NCI-H82 treated with DMSO at 0.1 percent for 48 hours (cell line): ENCODE measurements around the gene VSIG2.

Experiments
- DNase-seq: peaks from one replicate; lab custom pipeline; 2025; ENCODE audit not compliant: unreplicated experiment; lab: John Stamatoyannopoulos, UW

VSIG2 gene

DNA sequence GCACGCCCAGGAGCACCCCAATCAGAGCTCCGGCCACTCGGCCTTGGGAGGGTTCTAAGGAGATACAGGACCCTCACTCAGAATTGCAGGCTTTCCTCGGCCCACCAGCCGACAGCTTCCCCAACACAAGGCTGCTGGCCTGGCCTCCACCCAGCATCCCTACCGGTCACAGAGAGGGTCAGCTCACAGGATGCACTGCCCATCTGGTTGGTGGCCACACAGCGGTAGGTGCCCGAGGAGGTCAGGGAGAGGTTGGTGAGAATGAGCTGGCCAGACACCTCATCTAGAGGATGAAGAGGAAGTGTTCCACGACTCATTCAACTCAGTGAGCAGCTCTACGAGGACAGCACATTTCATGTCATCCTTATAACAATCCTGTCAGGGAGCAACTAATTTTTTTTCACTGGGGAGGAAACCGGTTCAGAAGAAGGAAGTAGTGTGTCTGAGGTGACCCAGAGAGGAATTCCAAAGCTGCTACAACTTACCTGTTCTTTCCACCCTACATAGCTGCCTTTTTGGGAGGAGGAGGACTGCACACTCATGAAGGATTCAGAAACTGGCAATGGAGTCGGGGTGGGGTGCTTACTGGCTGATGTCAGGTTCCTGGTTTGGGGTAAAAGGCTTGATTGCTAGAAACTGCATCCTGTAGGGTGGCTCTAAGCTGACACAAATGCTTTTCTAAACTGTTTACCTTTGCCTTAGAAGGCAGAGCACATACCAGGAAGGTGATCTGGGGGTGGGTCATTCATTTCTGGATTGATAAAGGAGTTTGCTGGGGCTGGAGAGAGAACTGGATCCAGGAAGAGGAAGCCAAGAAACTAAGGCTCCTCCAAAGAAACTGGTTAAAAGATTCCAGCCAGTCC lies 3.3 kb downstream of the VSIG2 start:
- no peak for DNase-seq

DNA sequence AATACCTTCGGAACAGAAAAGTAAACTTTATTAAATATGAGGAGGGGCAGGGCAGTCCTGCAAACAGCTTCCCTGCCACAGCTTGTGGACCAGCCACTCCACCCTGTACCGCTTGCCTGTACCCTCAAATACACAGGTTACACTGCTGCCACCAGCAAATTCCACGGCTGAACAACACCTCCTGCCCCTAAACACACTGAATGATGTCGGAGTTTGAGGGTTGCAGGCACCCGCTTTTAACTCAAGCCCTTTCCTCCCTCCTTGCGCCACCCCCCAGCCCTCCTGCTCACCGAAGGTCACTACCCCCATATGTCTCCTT lies 4.0 kb downstream of the VSIG2 start:
- no peak for DNase-seq

DNA sequence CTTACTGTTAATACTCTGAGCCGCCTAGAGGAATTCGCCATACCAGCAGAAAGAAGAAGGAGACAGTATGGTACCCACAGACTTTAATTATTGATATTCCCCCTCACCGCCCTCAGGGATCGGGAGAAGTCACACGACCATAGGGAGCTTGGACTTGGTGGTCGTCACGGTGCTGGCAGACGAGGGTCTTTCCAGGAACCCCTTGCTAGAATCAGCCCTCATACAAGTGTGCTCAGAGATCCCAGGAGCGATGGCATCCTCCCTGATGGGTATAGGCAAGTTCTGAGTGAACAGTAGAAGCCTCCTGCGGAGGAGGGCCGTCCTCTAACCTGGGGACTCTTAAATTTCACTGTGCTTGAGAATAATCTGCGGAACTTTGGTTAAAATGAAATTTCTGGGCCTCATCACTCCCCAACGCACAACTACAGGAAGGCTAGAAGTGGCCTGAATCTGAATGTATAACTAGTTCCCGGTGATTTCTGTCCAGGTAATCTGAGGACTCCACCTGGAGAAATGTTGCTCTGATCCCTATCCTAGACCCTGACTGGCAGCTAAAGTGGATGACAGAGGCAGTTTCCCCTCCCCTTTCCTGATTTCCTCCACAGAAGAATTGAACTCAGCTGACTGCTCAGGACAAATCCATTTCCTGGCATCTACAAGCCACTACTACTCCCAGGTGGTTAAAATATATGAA lies 4.5 kb downstream of the VSIG2 start:
- DNase-seq, result no peak

DNA sequence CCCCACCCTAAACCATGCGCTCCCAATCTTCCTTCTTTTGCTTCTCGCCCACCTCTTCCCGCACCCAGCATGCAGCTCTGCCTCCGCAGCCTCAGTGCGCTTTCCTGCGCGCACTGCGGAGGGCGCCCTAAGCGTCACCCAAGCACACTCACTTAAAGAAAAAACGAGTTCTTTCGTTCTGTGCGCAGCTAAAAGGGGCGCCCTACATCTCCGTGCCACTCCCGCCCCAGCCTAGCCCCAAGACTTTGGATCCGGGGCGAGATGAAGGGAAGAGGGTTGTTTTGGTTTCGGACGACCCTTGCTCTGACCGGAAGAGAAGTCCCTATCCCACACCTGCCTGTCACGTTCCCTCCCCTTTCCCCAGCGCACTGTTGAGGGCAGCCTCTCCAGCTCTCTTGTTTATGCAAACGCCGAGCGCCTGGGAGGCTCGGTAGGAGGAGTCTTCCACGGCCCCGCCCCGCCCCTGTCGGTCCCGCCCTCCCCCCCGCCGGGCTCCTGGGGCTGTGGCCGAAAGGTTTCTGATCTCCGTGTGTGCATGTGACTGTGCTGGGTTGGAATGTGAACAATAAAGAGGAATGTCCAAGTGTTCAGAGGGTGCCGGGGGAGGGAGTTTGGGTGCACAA lies 5.3 kb downstream of the VSIG2 start:
- no peak for DNase-seq

DNA sequence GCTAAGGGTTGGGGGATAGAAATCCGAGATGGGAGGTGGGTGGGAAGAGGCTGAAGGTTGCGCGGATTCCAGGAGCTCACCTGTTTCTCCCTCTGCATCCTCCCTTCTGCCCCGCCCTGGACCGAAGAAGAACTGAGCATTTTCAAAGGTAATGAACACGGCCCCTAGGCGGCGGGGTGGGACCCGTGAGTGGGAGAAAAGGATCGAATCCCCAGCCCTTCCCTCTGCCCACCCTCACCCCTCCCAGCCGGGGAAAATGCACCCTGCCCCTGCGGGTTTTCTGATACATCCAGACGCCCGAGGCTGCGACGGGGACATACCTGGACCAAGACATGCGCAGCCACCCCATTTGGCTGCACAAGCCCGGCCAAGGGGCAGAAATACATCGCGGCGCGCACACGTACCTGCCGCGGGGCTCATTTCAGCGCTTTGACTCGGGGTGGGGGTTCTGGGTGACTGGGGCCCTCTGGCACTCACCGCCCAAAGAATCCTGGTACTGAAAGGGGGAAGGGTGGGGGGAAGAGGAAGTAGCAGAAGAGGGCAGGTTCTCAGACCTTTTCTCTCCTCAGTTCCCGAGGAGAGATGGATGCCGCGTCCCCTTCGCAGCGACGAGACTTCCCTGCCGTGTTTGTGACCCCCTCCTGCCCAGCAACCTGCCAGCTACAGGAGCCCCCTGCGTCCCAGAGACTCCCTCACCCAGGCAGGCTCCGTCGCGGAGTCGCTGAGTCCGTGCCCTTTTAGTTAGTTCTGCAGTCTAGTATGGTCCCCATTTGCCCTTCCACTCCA lies 6.0 kb downstream of the VSIG2 start:
- no peak for DNase-seq

DNA sequence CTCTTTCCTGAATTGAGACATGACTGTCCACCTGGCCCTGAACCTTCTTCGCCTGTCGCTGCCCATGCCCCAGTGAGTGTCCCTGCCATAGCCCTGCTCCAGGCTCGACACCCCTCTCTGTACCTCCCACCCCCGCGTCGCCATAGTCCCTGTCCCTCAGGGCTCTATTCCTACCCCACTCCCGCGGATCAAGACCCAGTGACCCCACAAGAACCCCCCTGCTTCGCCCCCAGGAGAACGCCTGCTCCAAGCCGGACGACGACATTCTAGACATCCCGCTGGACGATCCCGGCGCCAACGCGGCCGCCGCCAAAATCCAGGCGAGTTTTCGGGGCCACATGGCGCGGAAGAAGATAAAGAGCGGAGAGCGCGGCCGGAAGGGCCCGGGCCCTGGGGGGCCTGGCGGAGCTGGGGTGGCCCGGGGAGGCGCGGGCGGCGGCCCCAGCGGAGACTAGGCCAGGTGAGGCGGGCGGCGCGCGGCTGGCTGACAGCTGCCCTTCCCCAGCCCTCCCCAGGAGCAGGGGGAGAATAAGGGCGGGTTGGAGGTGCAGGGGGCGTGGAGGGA lies 6.7 kb downstream of the VSIG2 start:
- no peak for DNase-seq

DNA sequence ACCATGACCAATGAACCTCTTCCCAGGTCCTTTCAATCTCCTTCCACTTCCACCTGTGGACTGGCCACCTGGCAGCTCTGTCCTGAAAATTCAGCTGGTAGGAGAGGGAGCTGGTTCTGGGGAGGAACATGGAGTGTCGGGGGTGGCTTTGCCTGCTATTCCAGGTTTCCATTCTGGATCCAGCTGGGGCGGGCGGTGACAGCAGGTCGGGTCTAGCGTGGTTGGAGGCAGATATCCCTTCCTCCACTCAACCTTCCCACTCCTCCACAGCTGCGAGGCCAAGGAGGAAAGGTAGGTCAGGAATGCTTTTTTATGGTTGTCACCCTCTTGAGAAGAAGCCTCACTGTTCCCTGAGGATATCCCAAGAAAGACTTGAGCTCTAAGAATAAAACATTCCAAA lies 9.0 kb downstream of the VSIG2 start:
- DNase-seq, result no peak

DNA sequence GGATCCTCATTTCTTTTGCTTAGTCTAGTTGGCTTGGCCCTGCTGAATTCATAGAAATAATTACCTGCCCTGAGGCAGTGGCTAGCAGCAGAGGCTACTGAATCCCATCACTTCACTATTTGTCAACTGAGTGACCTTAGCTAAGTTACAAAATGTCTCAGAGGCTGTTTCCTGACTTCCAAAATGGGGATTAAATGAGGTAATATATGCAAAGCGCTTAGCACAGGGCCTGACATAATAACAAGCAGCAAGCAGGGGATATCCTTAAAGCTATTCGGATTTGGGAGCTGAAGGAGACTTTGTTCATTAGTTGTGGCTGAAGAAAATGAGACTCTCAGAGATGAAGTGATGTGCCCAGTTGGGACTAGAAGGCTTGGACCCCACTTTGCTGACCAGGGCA lies 9.5 kb downstream of the VSIG2 start:
- no peak for DNase-seq

DNA sequence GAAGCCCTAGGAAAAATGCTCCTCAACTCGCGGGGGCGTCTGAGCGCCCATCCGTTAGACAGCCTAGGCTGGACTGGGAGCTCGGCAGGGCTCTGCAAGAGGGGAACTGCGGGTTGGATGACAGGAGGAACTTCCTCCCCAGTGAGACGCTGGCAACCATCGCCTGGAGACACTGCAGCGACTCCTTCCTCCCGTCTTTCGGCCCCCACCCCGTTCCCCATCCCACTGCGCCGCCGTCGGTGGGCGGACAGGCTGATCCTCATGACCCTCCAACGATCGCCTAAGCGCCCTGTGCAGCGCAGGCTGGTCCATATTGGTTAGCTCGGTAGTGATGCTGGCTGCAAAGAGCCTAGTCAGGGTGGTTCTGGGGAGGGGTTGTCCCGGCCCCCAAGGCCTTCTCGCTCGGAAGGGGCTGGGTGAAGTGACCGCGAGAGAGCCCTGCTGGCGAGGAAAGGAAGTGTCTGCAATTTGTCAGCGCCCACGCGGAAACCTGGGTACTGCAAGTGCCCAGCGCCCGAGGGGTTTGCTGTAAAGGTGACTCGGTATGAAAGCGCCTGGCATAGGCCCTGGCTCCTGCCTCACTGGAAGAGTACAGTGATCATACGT lies 11.7 kb downstream of the VSIG2 start:
- DNase-seq, result no peak

DNA sequence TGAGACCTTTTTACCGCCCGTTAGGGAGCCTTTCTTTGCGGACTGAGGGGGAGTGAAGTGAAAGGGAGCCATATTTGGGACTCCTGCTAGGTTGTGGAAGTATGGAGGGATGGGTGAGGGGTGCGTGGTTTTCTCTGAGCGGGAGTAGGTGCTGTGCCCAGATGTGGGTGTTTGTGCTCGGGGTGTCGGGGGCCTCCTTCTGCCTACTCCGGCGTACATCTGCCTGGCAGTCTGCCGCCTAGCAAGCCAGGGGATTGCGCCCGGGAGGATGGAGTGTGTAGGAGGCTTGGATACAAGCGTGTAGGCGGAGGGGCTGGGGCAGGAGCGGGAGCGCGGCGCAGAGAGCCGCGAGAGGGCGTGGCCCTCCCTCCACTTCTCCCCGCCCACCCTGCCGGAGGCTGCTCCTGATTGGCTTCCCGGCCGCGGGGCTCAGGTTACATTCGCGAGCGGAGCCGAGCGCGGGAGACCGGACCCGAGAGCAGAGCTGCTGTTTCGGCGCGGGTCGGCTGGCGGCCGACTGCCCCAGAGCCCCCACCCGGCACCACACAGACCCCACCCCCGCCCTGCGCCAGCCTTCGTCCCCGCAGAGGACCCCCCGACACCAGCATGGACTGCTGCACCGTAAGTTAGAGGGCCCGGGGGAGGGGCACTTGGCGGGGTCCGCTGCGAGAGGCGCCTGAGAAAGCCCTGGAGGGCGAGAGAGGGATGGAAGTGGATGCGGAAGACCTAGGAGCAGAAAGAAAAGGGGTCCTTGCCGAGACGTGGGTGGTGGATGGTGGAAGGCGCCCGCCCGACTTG lies 12.4 kb downstream of the VSIG2 start, which contains the start of gene NRGN:
Gene NRGN (plus strand): TSS at position 464 of the 798 bp plus-strand sequence. CDS start 143 bp downstream, at position 607.
- peak; percentile 68 for DNase-seq

DNA sequence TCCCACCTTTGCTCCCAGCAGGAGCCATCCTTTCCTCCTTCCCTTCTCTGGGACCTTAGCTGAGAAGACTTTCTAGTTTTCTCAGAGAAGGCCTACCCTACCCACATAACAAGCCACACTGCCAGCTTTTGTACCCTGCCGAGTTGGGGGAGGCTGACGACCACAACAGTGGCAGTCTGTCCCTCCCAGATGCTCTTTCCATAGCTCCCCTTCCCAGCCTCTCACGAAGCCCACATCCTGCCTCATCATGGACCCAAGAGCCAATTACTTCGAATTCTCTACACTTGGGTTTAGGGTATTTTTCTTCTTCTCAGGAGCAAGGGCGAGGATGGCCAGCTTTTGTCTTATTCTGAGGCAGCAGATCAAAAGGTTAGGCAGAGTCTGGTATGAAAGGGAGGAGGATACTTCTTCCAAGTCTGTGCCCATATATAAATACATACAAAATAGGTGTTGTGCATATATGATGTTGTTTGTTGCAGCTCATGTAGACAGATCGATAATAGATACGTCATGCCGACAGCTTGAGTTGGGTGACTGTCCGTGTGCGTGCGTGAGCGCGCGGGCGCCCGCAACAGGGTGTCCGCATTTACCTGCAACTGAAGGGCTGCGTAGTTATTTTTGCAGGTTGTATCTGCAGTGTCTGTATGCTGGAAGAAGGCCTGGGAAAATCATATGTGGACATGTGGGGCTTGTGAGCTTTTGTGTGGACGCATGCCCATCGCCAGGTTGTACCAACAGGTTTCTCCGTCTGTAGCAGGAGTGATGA lies 13.2 kb downstream of the VSIG2 start:
- no peak for DNase-seq

DNA sequence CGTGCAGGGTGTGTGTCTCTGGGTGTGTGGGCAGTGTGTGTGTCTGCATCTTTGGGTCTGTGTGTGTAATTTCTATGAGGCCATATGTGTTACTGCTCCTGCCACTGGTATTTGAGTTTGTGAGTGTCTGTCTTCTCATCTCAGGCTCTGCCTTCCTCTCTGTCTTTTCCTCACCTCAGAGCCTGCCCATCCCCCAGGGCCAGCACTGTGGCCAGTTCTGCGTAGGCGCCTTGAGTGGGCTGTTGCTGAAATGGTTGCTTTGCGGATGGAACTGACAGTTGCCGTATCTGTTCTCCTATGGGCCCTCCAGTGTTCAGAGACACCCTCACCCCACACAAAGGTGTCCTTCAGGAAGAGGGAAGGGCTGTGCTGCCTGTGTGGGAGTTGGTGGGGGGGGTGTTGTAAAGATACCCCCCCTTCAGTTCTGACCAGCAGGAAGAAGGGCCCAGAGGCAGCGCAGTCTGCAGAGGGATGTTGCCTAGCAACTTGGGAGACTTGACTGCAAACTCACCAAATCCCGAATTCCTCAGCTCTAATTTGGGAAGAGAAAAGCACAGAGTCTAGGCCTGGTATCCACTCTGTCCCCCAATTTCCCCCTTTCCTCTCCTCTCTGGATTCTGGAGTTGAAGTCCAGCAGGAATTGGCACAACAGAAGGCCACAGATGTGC lies 14.3 kb downstream of the VSIG2 start:
- DNase-seq, result no peak

DNA sequence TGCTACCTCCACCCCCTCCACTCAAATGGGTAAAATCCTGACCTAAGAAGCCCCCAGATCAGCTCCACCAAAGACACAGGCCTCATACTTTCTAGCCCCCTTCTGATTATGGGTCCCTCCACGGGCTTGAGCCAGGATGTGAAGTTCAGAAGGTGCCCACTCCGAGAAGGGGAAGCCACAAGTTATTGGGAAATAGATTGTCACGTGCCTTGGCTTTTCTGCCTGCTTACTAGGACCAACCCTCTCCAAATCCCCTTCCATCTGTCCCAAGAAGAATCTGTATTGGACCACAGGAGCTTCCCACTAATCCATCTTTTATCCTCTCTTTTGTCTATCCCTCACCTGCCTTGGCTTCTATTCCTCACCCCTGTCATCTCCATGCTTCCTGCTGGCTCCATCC lies 15.3 kb downstream of the VSIG2 start:
- DNase-seq, result peak; percentile 44

DNA sequence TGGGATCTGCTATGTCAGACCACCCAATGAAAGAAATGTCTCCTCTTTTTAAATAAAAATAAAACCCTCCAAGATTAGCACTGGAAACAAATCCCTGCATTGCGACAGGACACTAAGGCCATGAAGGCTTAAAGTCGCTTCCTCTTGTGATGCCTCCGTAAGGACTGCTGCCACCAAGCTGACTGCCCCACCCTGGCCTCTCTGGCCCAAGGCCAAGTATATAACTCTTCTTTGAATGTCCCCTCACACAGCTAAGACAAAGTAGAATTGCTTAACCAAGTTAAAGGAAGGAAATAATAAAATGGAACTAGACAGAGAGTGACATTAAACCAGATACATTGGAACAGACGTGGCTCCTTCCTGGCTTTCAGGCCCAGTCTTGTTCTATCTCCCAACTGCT lies 19.8 kb downstream of the VSIG2 start:
- DNase-seq, result no peak

DNA sequence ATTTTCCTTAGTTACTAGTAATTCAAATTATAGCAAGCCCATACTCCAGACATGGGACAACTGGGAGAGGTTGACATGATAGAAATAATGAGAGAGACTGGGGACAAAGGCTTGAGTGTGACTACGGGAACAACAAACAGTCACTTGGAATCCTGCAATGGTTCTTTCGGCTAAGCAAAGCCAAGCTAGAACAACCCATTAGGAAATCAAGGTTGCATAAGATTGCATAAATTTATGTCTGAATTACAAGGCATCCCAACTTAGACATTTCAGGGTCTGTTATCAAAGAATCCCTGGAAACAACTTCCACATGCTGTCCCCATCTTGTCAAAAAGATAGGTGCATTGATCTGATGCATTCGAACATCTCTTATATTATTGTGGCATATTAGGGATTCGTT lies 22.5 kb downstream of the VSIG2 start:
- DNase-seq, result no peak

DNA sequence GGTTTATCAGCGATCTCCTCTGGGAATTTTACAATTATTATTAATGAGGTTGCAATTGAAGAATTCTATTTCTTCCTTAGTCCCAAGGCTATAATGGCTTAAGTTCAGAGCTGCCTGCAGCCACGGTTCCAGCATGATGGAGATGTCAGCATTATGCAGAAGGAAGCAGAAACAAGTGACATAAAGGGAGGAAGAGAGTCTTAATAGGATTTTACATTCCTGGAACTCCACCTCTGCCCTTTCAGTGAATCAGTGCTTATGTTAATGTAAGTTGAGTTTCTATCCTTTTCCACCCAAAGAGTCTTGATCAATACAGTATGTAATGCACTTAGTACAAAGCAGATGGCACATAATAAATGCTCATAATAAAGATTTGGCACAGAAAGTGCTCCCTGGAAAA lies 23.9 kb downstream of the VSIG2 start:
- no peak for DNase-seq

DNA sequence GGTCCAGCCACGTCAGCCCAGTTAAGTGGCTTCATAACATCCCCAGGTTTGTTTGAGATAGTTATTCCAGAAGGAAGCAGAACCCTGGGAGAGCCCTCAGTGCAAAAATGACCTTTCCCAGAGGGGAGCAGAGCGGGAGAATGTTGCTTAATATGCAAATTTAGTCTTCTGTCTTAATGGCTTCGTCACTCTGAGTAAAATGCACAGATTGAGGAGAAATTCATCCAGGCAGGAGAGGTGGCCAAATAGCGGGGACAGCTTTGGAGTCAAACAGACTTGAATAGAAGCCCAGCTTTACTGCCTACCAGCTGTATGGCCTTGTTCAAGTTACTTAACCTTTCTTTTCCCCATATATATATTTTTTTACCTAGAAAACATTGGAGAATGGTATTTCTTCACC lies 24.6 kb downstream of the VSIG2 start:
- no peak for DNase-seq

DNA sequence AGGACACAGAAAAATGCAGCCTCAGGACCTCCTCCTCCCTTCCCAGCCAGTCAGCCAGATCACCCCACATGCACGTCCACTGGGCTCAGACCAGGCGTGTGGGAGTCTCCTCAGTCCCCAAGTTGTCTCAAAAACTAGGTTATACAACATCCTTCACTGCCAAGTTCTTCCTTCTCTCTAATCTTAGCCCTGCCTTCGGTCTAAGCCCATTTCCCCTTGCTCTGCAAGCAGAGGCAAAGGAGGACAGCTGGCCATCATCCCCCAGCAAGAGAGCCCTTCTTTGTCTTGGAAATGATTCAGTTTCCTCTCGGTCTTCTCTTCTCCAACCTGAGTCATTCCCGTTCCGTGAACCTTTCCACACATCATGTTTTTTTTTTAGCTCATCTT lies 26.3 kb downstream of the VSIG2 start:
- no peak for DNase-seq
